NK-92 (cell line): Measurements from ENCODE around the gene GFI1.

ENCODE experiments used
- DNase-seq: peaks from one replicate; lab custom pipeline; 2025; ENCODE audit not compliant: unreplicated experiment; lab: John Stamatoyannopoulos, UW

The GFI1 gene

GRCh38 chr1:92488416-92488815 is 1.7 kb upstream of the GFI1 start:
- DNase-seq: no peak

- no peak for DNase-seq
Measured at GRCh38 chr1:92487078-92487605, 417 bp upstream of the GFI1 start.

- DNase-seq: peak; percentile 17
Measured at GRCh38 chr1:92485381-92486250, 1.1 kb downstream of the GFI1 start.

GRCh38 chr1:92484472-92485380 is 2.0 kb downstream of the GFI1 start:
- no peak for DNase-seq

GRCh38 chr1:92483610-92484471 is 2.9 kb downstream of the GFI1 start:
- DNase-seq: no peak

GRCh38 chr1:92482665-92483609 is 3.8 kb downstream of the GFI1 start:
- DNase-seq: no peak

GRCh38 chr1:92481971-92482664 is 4.6 kb downstream of the GFI1 start:
- no peak for DNase-seq

GRCh38 chr1:92481599-92481925 is 5.2 kb downstream of the GFI1 start:
- no peak for DNase-seq

- no peak for DNase-seq
Measured at GRCh38 chr1:92480813-92481598, 5.7 kb downstream of the GFI1 start.

- no peak for DNase-seq
Measured at GRCh38 chr1:92480200-92480812, 6.4 kb downstream of the GFI1 start.

- no peak for DNase-seq
Measured at GRCh38 chr1:92479587-92479986, 7.1 kb downstream of the GFI1 start.

- no peak for DNase-seq
Measured at GRCh38 chr1:92478393-92478792, 8.3 kb downstream of the GFI1 start.

GRCh38 chr1:92476071-92476631 is 10.6 kb downstream of the GFI1 start:
- no peak for DNase-seq

- DNase-seq: no peak
Measured at GRCh38 chr1:92475029-92475428, 11.7 kb downstream of the GFI1 start.

GRCh38 chr1:92473781-92474495 is 12.8 kb downstream of the GFI1 start:
- DNase-seq: no peak

- DNase-seq: no peak
Measured at GRCh38 chr1:92470216-92470615, 16.5 kb downstream of the GFI1 start.
